Smooth muscle cell (in vitro differentiated cells): ENCODE results near the gene B3GNT7. TPM values are rescaled to one million over a fixed set of nuclear protein-coding genes. Genes with fewer than 3 reads are reported as not detected.

ENCODE experiments used
- DNase-seq: peaks from one replicate; lab custom pipeline; 2025; ENCODE audit not compliant: unreplicated experiment; lab: John Stamatoyannopoulos, UW
- H2AFZ ChIP-seq: fragments of 200-600 bp; sonication (generic); 2 replicates; pipeline ENCODE4 v1.6.0; 2016; ENCODE audit warnings: antibody characterized with exemption, low read depth, mild to moderate bottlenecking
- H3F3A ChIP-seq: fragments of 200-600 bp; sonication (generic); 2 replicates; pipeline ENCODE4 v1.6.0; 2017; ENCODE audit warnings: antibody characterized with exemption, low read depth
- H3K27ac ChIP-seq: fragments of 200-600 bp; sonication (generic); 2 replicates; pipeline ENCODE4 v1.5.1; 2016; ENCODE audit warnings: low read depth, mild to moderate bottlenecking
- H3K27me3 ChIP-seq: fragments of 200-600 bp; sonication (generic); 2 replicates; pipeline ENCODE4 v1.6.1; 2016; ENCODE audit warnings: low read depth, mild to moderate bottlenecking
- H3K36me3 ChIP-seq: fragments of 200-600 bp; sonication (generic); 2 replicates; pipeline ENCODE4 v1.5.1; 2016; ENCODE audit warnings: low read depth
- H3K4me1 ChIP-seq: fragments of 200-600 bp; sonication (generic); 2 replicates; pipeline ENCODE4 v1.5.1; 2016; ENCODE audit warnings: low read depth
- H3K4me2 ChIP-seq: fragments of 200-600 bp; sonication (generic); 2 replicates; pipeline ENCODE4 v1.6.0; 2016; ENCODE audit warnings: mild to moderate bottlenecking
- H3K4me3 ChIP-seq: fragments of 200-600 bp; sonication (generic); 2 replicates; pipeline ENCODE4 v1.5.1; 2016; ENCODE audit warnings: mild to moderate bottlenecking
- H3K79me2 ChIP-seq: fragments of 200-600 bp; sonication (generic); 2 replicates; pipeline ENCODE4 v1.6.0; 2016; ENCODE audit warnings: low read depth, mild to moderate bottlenecking
- H3K9ac ChIP-seq: fragments of 200-600 bp; sonication (generic); 2 replicates; pipeline ENCODE4 v1.6.0; 2016; ENCODE audit warnings: low read depth
- H3K9me3 ChIP-seq: fragments of 200-600 bp; sonication (generic); replicated peaks from 2 replicates; pipeline ENCODE4 v1.5.1; 2016; ENCODE audit warnings: low read depth
- H4K20me1 ChIP-seq: fragments of 200-600 bp; sonication (generic); 2 replicates; pipeline ENCODE4 v1.6.0; 2016; ENCODE audit warnings: low read depth
- WGBS: methylation state at CpG from one replicate; pipeline ENCODE4 v1.1.7; 2016; ENCODE audit warnings: low lambda C conversion rate; 5-methylcytosine and 5-hydroxymethylcytosine counted together
- polyA plus RNA-seq: library from polyadenylated mRNA; unstranded; fragments of >200 nt; fragmentation: Nextera tagmentation; extraction: Ambion mirVana; gene quantifications from 2 replicates; pipeline ENCODE4 v1.2.1, GENCODE V29; 2016
- total RNA-seq: library from RNA; depleted of rRNA; stranded (reverse); fragments of >200 nt; gene quantifications from 2 replicates; pipeline ENCODE4 v1.2.3, GENCODE V29; 2014
- TF ChIP-seq, protein P1 (sequence below): fragments of 200-600 bp; sonication (generic); IDR thresholded peaks from 2 replicates; pipeline ENCODE4 v1.5.1; 2017; ENCODE audit warnings: borderline replicate concordance, mild to moderate bottlenecking, antibody characterized with exemption; ENCODE audit not compliant: insufficient read depth, poor library complexity, severe bottlenecking

Gene B3GNT7
- total and polyA plus RNA-seq, 2 experiments from 2014 or later: 0.62 to 0.85 TPM

DNA sequence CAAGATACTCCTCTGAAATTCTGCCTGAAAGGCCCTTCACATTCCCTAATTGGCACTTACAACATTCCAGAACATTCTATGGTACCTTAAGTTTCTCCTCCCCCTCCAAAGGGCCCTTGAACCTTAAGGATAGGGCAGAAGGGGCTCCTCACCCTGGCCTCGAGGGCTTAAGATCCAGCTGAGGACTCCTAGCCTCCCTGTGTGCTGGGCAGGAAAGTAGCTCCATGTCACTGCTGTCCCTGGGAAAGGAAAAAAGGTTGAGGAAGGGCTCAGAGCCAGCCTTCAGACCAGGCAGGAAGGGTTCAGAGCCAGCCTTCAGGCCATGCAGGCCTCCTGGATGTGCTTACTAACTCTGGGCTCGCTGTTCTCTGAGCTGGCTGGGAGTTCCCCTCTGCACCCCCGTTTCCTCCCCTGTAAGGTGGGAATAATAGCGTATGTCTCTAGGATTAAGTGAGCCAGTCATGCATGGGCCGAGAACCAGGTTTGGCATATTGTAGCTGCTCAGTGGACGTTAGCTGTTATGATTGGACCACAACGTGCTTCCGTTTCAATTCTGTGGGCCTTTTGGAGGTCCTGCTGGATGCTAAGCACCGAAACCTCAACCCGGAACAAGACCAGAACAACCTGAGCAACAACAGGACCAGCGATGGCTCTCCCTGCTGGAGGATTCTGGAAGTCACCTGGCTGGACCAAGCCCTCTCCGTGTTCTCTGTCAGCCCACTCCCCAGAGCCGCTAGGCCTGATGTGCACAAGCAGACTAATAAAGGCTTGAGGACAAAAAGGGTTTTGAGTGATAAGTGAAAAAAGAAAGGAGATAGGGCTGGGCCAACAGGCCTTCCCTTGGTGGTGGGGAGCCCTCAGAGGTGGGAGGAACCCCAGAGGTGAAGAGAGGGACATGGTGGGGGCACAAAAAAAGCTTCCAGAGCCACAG lies 1.0 kb upstream of the B3GNT7 start:
- H3K27ac ChIP-seq: no peak overlapping the region
- no peak for DNase-seq
- no peaks in the 10 kb centered on the region for H3K9me3 ChIP-seq
- H3K36me3 ChIP-seq: no peaks in the 10 kb centered on the region
- H3K27me3 ChIP-seq: peaks cover 23% of the 10 kb centered on the region
- H3F3A ChIP-seq: no peaks in the 10 kb centered on the region
- TF ChIP-seq, protein P1, sequence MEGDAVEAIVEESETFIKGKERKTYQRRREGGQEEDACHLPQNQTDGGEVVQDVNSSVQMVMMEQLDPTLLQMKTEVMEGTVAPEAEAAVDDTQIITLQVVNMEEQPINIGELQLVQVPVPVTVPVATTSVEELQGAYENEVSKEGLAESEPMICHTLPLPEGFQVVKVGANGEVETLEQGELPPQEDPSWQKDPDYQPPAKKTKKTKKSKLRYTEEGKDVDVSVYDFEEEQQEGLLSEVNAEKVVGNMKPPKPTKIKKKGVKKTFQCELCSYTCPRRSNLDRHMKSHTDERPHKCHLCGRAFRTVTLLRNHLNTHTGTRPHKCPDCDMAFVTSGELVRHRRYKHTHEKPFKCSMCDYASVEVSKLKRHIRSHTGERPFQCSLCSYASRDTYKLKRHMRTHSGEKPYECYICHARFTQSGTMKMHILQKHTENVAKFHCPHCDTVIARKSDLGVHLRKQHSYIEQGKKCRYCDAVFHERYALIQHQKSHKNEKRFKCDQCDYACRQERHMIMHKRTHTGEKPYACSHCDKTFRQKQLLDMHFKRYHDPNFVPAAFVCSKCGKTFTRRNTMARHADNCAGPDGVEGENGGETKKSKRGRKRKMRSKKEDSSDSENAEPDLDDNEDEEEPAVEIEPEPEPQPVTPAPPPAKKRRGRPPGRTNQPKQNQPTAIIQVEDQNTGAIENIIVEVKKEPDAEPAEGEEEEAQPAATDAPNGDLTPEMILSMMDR: peak; percentile 22
- no peaks in the 10 kb centered on the region for H3K4me1 ChIP-seq
- WGBS: 86% methylated on average over 13 of the region's 13 CpGs
- no peak overlapping the region for H2AFZ ChIP-seq
- H3K9ac ChIP-seq: no peak overlapping the region
- H3K79me2 ChIP-seq: no peaks in the 10 kb centered on the region
- no peaks in the 10 kb centered on the region for H4K20me1 ChIP-seq
- H3K4me3 ChIP-seq: no peak overlapping the region
- H3K4me2 ChIP-seq: peak overlapping the region; percentile 84

DNA sequence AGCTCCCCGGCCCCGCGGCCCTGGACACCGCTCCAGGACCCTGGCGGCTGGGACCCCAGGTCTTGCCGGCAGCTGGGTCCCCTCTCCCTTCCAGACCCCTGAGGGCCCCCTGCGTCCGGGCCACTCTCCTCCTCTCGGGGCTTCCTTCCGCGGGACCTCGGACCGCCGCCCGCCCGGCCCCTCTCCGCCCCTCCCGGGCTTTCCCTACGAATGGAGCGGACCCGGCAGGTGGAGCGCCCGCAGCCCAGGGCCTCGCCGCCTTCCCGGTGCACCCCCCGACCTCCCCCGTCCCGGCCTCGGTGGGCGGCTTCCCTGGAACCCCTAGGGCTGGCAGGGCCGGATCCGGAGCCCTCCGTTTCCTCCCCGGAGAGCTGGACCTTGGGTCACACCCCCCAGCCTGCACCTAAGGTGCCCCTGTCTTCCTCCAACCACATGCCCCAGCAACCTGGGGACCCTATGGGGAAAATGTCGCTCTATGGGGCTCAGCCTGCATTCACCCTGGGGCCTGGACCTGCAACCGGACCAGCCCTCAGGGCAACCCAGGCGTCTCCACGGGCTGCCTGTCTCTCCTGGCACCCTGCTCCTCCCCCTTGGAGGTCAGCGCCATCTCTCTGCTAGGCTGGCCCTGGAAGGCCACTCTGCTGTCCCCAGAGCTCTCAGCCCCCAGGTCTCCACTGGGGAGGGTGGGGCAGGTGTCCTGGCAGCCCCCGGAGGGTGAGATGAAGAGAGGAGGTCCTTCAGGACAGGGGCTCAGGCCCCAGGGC lies 730 bp downstream of the B3GNT7 start:
- peaks cover 23% of the 10 kb centered on the region for H3K27me3 ChIP-seq
- H3K27ac ChIP-seq: no peak overlapping the region
- H3K9ac ChIP-seq: no peak overlapping the region
- H3K4me1 ChIP-seq: peaks cover 8% of the 10 kb centered on the region
- DNase-seq: no peak
- peak overlapping the region; percentile 84 for H3K4me2 ChIP-seq
- H3K4me3 ChIP-seq: peak overlapping the region; percentile 50
- no peaks in the 10 kb centered on the region for H3K79me2 ChIP-seq
- TF ChIP-seq, protein P1: no peak
- no peaks in the 10 kb centered on the region for H3F3A ChIP-seq
- 41% methylated on average over 6 of the region's 41 CpGs for WGBS
- no peaks in the 10 kb centered on the region for H4K20me1 ChIP-seq
- H2AFZ ChIP-seq: no peak overlapping the region
- H3K36me3 ChIP-seq: no peaks in the 10 kb centered on the region
- no peaks in the 10 kb centered on the region for H3K9me3 ChIP-seq

DNA sequence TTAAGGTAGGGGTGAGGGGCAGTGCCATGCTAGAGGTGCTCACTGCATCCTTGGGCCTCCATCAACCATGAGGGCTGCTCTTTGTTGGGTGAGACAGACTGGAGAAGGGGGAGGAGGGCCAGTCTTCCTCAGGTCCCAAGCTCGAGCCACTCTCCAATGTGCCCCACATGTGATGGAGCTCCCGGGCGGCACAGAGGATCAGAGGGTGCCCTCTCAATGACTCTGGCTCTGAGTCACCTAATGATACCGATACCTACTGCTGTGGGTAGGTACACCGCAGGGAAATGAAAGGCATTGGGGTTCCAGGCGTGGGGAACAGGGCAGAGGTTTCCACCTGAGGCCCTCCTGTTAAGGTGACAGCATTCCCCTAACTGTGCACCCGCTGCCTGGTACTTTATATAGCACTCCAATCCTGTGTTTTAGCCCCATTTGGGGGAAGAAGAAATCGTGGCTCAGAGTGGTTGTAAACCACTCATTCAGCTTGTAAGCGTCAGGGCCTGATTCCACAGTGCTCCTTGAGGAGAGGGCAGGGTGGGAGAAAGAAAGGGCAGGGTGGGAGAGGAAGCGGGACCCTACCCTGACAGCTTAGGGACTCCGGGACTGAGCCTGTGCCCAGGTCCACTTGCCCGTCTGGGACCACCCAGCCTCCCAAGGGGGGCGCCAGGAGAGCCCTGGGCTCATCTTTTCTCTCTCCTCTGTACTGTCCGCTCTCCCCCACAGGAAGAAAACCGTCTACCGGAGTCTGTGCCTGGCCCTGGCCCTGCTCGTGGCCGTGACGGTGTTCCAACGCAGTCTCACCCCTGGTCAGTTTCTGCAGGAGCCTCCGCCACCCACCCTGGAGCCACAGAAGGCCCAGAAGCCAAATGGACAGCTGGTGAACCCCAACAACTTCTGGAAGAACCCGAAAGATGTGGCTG lies 1.8 kb downstream of the B3GNT7 start:
- no peak for DNase-seq
- Histone ChIP-seq H4K20me1 (no peaks in the 10 kb centered on the region), H3K27ac (no peak overlapping the region)

More for the DNA sequence above, 1.8 kb downstream of the B3GNT7 start:
- no peak overlapping the region for H3K4me2 ChIP-seq
- H3K36me3 ChIP-seq: no peaks in the 10 kb centered on the region
- peaks cover 23% of the 10 kb centered on the region for H3K27me3 ChIP-seq
- H3K9me3 ChIP-seq: no peaks in the 10 kb centered on the region
- 94% methylated on average over 22 of the region's 22 CpGs for WGBS
- H3K4me3 ChIP-seq: no peak overlapping the region
- H3K9ac ChIP-seq: no peak overlapping the region
- H2AFZ ChIP-seq: no peak overlapping the region
- no peaks in the 10 kb centered on the region for H3K79me2 ChIP-seq
- TF ChIP-seq, protein P1: no peak
- H3K4me1 ChIP-seq: peaks cover 16% of the 10 kb centered on the region
- no peaks in the 10 kb centered on the region for H3F3A ChIP-seq
